NCI-H748 (cell line): ENCODE results near the gene GABPA.
"Not testable (repeated sequence)": the region's sequence is repeated elsewhere in the genome, so short reads cannot be mapped to it uniquely, and the experiment has no call there.

Experiments used
- DNase-seq: peaks from one replicate; lab custom pipeline; 2025; ENCODE audit not compliant: unreplicated experiment; lab: John Stamatoyannopoulos, UW

The GABPA gene

GRCh38 chr21:25737421-25737820, 2.6 kb downstream of the GABPA start:
- DNase-seq: no peak

GRCh38 chr21:25742900-25743299, 8.1 kb downstream of the GABPA start:
- no peak for DNase-seq

- no peak for DNase-seq
Observed at GRCh38 chr21:25744854-25745253, 10.1 kb downstream of the GABPA start.

GRCh38 chr21:25750085-25750484, 15.3 kb downstream of the GABPA start:
- DNase-seq: no peak

GRCh38 chr21:25752416-25752815, 17.6 kb downstream of the GABPA start:
- no peak for DNase-seq

- no peak for DNase-seq
Observed at GRCh38 chr21:25756190-25756932, 21.6 kb downstream of the GABPA start.

- no peak for DNase-seq
Observed at GRCh38 chr21:25757531-25757930, 22.8 kb downstream of the GABPA start.

GRCh38 chr21:25759573-25759972, 24.8 kb downstream of the GABPA start:
- DNase-seq: no peak

- no peak for DNase-seq
Observed at GRCh38 chr21:25760061-25760460, 25.3 kb downstream of the GABPA start.

- DNase-seq: no peak
Observed at GRCh38 chr21:25760677-25761076, 25.9 kb downstream of the GABPA start.

- no peak for DNase-seq
Observed at GRCh38 chr21:25764065-25764464, 29.3 kb downstream of the GABPA start.

- DNase-seq: no peak
Observed at GRCh38 chr21:25767921-25768320, 33.1 kb downstream of the GABPA start.

GRCh38 chr21:25772686-25773085, 37.9 kb downstream of the GABPA start:
- no peak for DNase-seq

GRCh38 chr21:25776440-25776839, 41.7 kb downstream of the GABPA start:
- DNase-seq: peak; percentile 13

GRCh38 chr21:25778126-25778875, 43.5 kb downstream of the GABPA start:
- not testable (repeated sequence) for DNase-seq

- DNase-seq: no peak
Observed at GRCh38 chr21:25788677-25789076, 53.9 kb downstream of the GABPA start.

- peak; percentile 64 for DNase-seq
Observed at GRCh38 chr21:25790122-25790877, 55.5 kb downstream of the GABPA start.

- DNase-seq: no peak
Observed at GRCh38 chr21:25790878-25791204, 56.1 kb downstream of the GABPA start.

- no peak for DNase-seq
Observed at GRCh38 chr21:25791319-25791718, 56.5 kb downstream of the GABPA start.

GRCh38 chr21:25801217-25802014, 66.6 kb downstream of the GABPA start:
- DNase-seq: peak; percentile 81

- no peak for DNase-seq
Observed at GRCh38 chr21:25806060-25806459, 71.3 kb downstream of the GABPA start.
